ENCODE data around the gene GSG1L2.

GRCh38 chr17:9806699-9807098 is 15.2 kb downstream of the GSG1L2 start:
- TF ChIP-seq POLR2AphosphoS5 (IDR thresholded peaks at IDR 0.05; ENCODE audit: borderline replicate concordance, low read depth, low read length) = no peak
- TF ChIP-seq EZH2 (IDR thresholded peaks at IDR 0.05) = no peak
